H1 (cell line): ENCODE data around the gene USB1. TPM values are rescaled to one million over a fixed set of nuclear protein-coding genes. Genes with fewer than 3 reads are reported as not detected.

Experiments
- CTCF ChIA-PET: fragments of 300-600 bp; sonication (Branson Sonifier 250); formaldehyde crosslinking; loops from one replicate; lab custom pipeline; 2021; ENCODE audit not compliant: partially characterized antibody; lab: Charles Lee
- POLR2A ChIA-PET: fragments of 300-600 bp; sonication (Branson Sonifier 250); formaldehyde crosslinking; loops from one replicate; lab custom pipeline; 2021; ENCODE audit warnings: inconsistent platforms; ENCODE audit not compliant: partially characterized antibody; lab: Charles Lee
- DNase-seq, 2 experiments: peaks; one replicate each; pipeline versions ENCODE4 v3.0.0 to v3.0.0-alpha.2; 2010 to 2022; ENCODE audit warnings: low spot score in 2 of 2, low read depth in 1 of 2, mixed read lengths in 1 of 2
- FAIRE-seq: peaks from 2 replicates; lab custom pipeline; 2011; peaks lifted over from hg19 to GRCh38; lab: Jason Lieb, UNC
- H2AFZ ChIP-seq: 2 replicates; pipeline ENCODE4 v1.8.1; 2012; ENCODE audit warnings: low read length, inconsistent platforms
- H2AK5ac ChIP-seq: 2 replicates; pipeline ENCODE4 v1.6.1; 2013; ENCODE audit warnings: low read depth, low read length
- H2BK120ac ChIP-seq: replicated peaks from 2 replicates; pipeline ENCODE3; 2013; ENCODE audit warnings: low read depth, low read length, inconsistent platforms
- H2BK12ac ChIP-seq: 2 replicates; pipeline ENCODE4 v1.6.1; 2013; ENCODE audit warnings: low read depth, low read length
- H2BK15ac ChIP-seq: 2 replicates; pipeline ENCODE4 v1.6.1; 2013; ENCODE audit warnings: low read length
- H2BK20ac ChIP-seq: 2 replicates; pipeline ENCODE4 v1.6.1; 2013; ENCODE audit warnings: low read length
- H2BK5ac ChIP-seq: 2 replicates; pipeline ENCODE4 v1.6.1; 2013; ENCODE audit warnings: low read depth, low read length
- H3K14ac ChIP-seq: 2 replicates; pipeline ENCODE4 v1.6.1; 2013; ENCODE audit warnings: inconsistent platforms; ENCODE audit not compliant: insufficient read length
- H3K18ac ChIP-seq: 2 replicates; pipeline ENCODE4 v1.6.1; 2013; ENCODE audit warnings: low read length; ENCODE audit errors: extremely low read depth
- H3K23ac ChIP-seq: 2 replicates; pipeline ENCODE4 v1.6.1; 2013; ENCODE audit warnings: inconsistent platforms; ENCODE audit not compliant: insufficient read length
- H3K23me2 ChIP-seq: 2 replicates; pipeline ENCODE4 v1.6.1; 2013; ENCODE audit warnings: low read depth, low read length
- H3K27ac ChIP-seq: 2 replicates; pipeline ENCODE4 v1.6.1; 2011; ENCODE audit warnings: low read depth, low read length, inconsistent platforms
- H3K27me3 ChIP-seq, 4 experiments: replicated peaks in 1 of 4; 1 replicate in 1 of 4; 2 replicates in 3 of 4; pipeline versions ENCODE4 v1.6.1 to v1.8.1; 2011 to 2013; ENCODE audit warnings: low read length in 3 of 4, mild to moderate bottlenecking in 3 of 4, inconsistent platforms in 2 of 4, mixed read lengths in 2 of 4, moderate library complexity in 1 of 4; ENCODE audit not compliant: control insufficient read depth in 3 of 4, insufficient read depth in 3 of 4; ENCODE audit errors: extremely low read depth in 1 of 4
- H3K36me3 ChIP-seq, 4 experiments: 2 replicates each; pipeline versions ENCODE4 v1.6.1 to v1.8.1; 2011 to 2013; ENCODE audit warnings: mild to moderate bottlenecking in 4 of 4, low read length in 3 of 4, moderate library complexity in 2 of 4, control low read depth in 1 of 4, inconsistent platforms in 1 of 4; ENCODE audit not compliant: insufficient read depth in 4 of 4, control insufficient read depth in 2 of 4
- H3K4ac ChIP-seq: replicated peaks from 2 replicates; pipeline ENCODE3; 2013; ENCODE audit warnings: low read length, low read depth, mixed read lengths, inconsistent platforms; ENCODE audit not compliant: insufficient read length
- H3K4me1 ChIP-seq, 4 experiments: replicated peaks in 1 of 4; 1 replicate in 1 of 4; 2 replicates in 3 of 4; pipeline versions ENCODE4 v1.6.1 to v1.8.1; 2011 to 2013; ENCODE audit warnings: low read length in 3 of 4, inconsistent platforms in 2 of 4, mixed read lengths in 1 of 4; ENCODE audit not compliant: insufficient read depth in 4 of 4, control insufficient read depth in 3 of 4
- H3K4me2 ChIP-seq, 2 experiments: 2 replicates each; pipeline versions ENCODE4 v1.6.1 to v1.8.1; 2011 to 2013; ENCODE audit warnings: low read depth in 2 of 2, low read length in 2 of 2, control low read depth in 1 of 2, inconsistent platforms in 1 of 2, mild to moderate bottlenecking in 1 of 2; ENCODE audit not compliant: insufficient read depth in 1 of 2
- H3K4me3 ChIP-seq, 4 experiments: fragments of 200-600, 300-600 bp in 1 of 4; sonication (generic), shearing (Covaris generic), sonication (Bioruptor Twin) in 1 of 4; 2 replicates each; pipeline versions ENCODE4 v1.5.1 to v1.8.1; 2011 to 2016; ENCODE audit warnings: low read length in 4 of 4, low read depth in 3 of 4, control low read depth in 2 of 4, inconsistent platforms in 2 of 4, mild to moderate bottlenecking in 2 of 4, mixed read lengths in 1 of 4, moderate library complexity in 1 of 4; ENCODE audit not compliant: insufficient read depth in 2 of 4; ENCODE audit errors: extremely low read depth in 1 of 4
- H3K56ac ChIP-seq: replicated peaks from 2 replicates; pipeline ENCODE3; 2013; ENCODE audit warnings: low read depth, mild to moderate bottlenecking, mixed read lengths, low read length, inconsistent platforms; ENCODE audit not compliant: insufficient read length
- H3K79me1 ChIP-seq: 2 replicates; pipeline ENCODE4 v1.6.1; 2013; ENCODE audit warnings: low read depth, low read length, control low read depth
- H3K79me2 ChIP-seq, 2 experiments: 2 replicates each; pipeline versions ENCODE4 v1.6.1 to v1.8.1; 2012 to 2013; ENCODE audit warnings: low read length in 2 of 2, mild to moderate bottlenecking in 2 of 2, inconsistent platforms in 1 of 2; ENCODE audit not compliant: insufficient read depth in 2 of 2, control insufficient read depth in 1 of 2
- H3K9ac ChIP-seq, 4 experiments: replicated peaks in 1 of 4; 1 replicate in 1 of 4; 2 replicates in 3 of 4; pipeline versions ENCODE4 v1.6.1 to v1.8.1; 2011 to 2013; ENCODE audit warnings: low read depth in 3 of 4, low read length in 3 of 4, control low read depth in 2 of 4, mild to moderate bottlenecking in 2 of 4, moderate library complexity in 2 of 4, inconsistent platforms in 1 of 4; ENCODE audit errors: extremely low read depth in 1 of 4
- H3K9me3 ChIP-seq, 2 experiments: 2 replicates each; pipeline versions ENCODE4 v1.6.1 to v1.8.1; 2012 to 2013; ENCODE audit warnings: mild to moderate bottlenecking in 2 of 2, moderate library complexity in 2 of 2, control low read depth in 1 of 2, inconsistent platforms in 1 of 2, low read depth in 1 of 2, low read length in 1 of 2, mixed read lengths in 1 of 2; ENCODE audit not compliant: insufficient read depth in 2 of 2
- H4K20me1 ChIP-seq, 2 experiments: replicated peaks in 1 of 2; 2 replicates each; pipeline versions ENCODE3 to v1.8.1; 2011 to 2013; ENCODE audit warnings: inconsistent platforms in 2 of 2, low read length in 2 of 2, mild to moderate bottlenecking in 1 of 2; ENCODE audit not compliant: insufficient read depth in 2 of 2, control insufficient read depth in 1 of 2
- H4K5ac ChIP-seq: 2 replicates; pipeline ENCODE4 v1.6.1; 2013; ENCODE audit warnings: low read length, low read depth, mixed read lengths, inconsistent platforms; ENCODE audit not compliant: insufficient read length
- H4K8ac ChIP-seq: 2 replicates; pipeline ENCODE4 v1.8.0; 2013; ENCODE audit warnings: mild to moderate bottlenecking, moderate library complexity, low read length, inconsistent platforms; ENCODE audit not compliant: insufficient read depth; ENCODE audit errors: extremely low read depth
- H4K91ac ChIP-seq: replicated peaks from 2 replicates; pipeline ENCODE3; 2013; ENCODE audit warnings: low read length, mixed read lengths, inconsistent platforms; ENCODE audit not compliant: insufficient read length
- CTCF ChIP-seq, 3 experiments: IDR thresholded peaks; 1 replicate in 2 of 3; 2 replicates in 1 of 3; pipeline versions ENCODE4 v1.5.1 to v1.6.1; 2011; ENCODE audit warnings: low read length in 3 of 3, mild to moderate bottlenecking in 3 of 3, inconsistent platforms in 2 of 3, low read depth in 1 of 3, moderate library complexity in 1 of 3; ENCODE audit not compliant: insufficient read depth in 1 of 3; ENCODE audit errors: control extremely low read depth in 1 of 3
- MAX ChIP-seq: IDR thresholded peaks from 2 replicates; pipeline ENCODE4 v1.6.1; 2012; ENCODE audit warnings: inconsistent platforms
- RXRA ChIP-seq: IDR thresholded peaks from 2 replicates; pipeline ENCODE4 v1.6.1; 2011; ENCODE audit warnings: low read depth, mild to moderate bottlenecking, low read length, moderate library complexity; ENCODE audit not compliant: insufficient read depth
- SP2 ChIP-seq: IDR thresholded peaks from 2 replicates; pipeline ENCODE4 v1.6.1; 2012; ENCODE audit warnings: mild to moderate bottlenecking, low read length, inconsistent platforms
- SRF ChIP-seq: IDR thresholded peaks from 2 replicates; pipeline ENCODE4 v1.6.1; 2011; ENCODE audit warnings: mild to moderate bottlenecking, low read depth, low read length, moderate library complexity
- TEAD4 ChIP-seq: IDR thresholded peaks from 2 replicates; pipeline ENCODE4 v1.6.1; 2012; ENCODE audit warnings: low read depth, low read length, inconsistent platforms, mixed read lengths
- ZNF274 ChIP-seq: IDR thresholded peaks from 2 replicates; pipeline ENCODE4 v1.7.0; 2012; ENCODE audit warnings: low read length, borderline replicate concordance; ENCODE audit errors: extremely low read depth
- WGBS, 2 experiments: shearing (Covaris generic) in 1 of 2; methylation state at CpG; one replicate each; pipeline versions ENCODE4 v1.1.6 to v1.1.7; 2013 to 2015; ENCODE audit warnings: low lambda C conversion rate in 2 of 2, mixed read lengths in 2 of 2, inconsistent platforms in 1 of 2, low coverage in 1 of 2, missing lambda C conversion rate in 1 of 2; ENCODE audit not compliant: insufficient replicate concordance in 2 of 2, insufficient coverage in 1 of 2, insufficient read length in 1 of 2; ENCODE audit errors: extremely low coverage in 1 of 2, missing lambda C conversion rate in 1 of 2; 5-methylcytosine and 5-hydroxymethylcytosine counted together
- polyA plus RNA-seq, 7 experiments: library from polyadenylated mRNA; depleted of rRNA in 3 of 7; stranded (reverse) in 5 of 7; unstranded in 2 of 7; fragments of >200 nt in 5 of 7; fragments of 200-250 nt in 2 of 7; gene quantifications; 1 replicate in 5 of 7; 2 replicates in 1 of 7; 4 replicates in 1 of 7; pipeline versions ENCODE4 v1.2.1 to v1.2.3, GENCODE V29; 2011 to 2013; ENCODE audit warnings: missing spikeins in 2 of 7, mixed read lengths in 2 of 7
- total RNA-seq: library from RNA; stranded (reverse); fragmentation: NEBNext Ultra II Directional; extraction: Animal tissue kit (Norgen Biotek cat#: 25700); gene quantifications from 2 replicates; pipeline ENCODE4 v1.2.1, GENCODE V29; 2021

The USB1 gene
- total and polyA plus RNA-seq, 2 of the 8 experiments (the other 6 are each of a cell fraction or from before 2014, with no cell fraction given) = 65.4 to 75.9 TPM

- H3K27me3 ChIP-seq = no peaks in the 10 kb centered on the region
- H2AFZ ChIP-seq = no peak overlapping the region
- FAIRE-seq = no peak
- ChIA-PET CTCF (interaction anchor here (0.5 to 19.9 kb wide), 12 partner anchors 9 to 516 kb away, joined by 3 to 362 read pairs (median 8); partner anchors contain the start of gene CFAP20), POLR2A (interaction anchor here (1.0 kb wide), 1 partner anchor 9 kb away, joined by 4 read pairs; the partner anchor contains the start of gene MMP15)
- no peak overlapping the region for H3K56ac ChIP-seq
- peaks cover 22% of the 10 kb centered on the region for H3K79me1 ChIP-seq
- H2BK20ac ChIP-seq = no peak overlapping the region
- H4K8ac ChIP-seq = no peak overlapping the region; the same call in 1 of the 2 replicates
- no peak overlapping the region for H2AK5ac ChIP-seq
- no peak overlapping the region for H3K27ac ChIP-seq
- peaks cover 0 to 6% (median 4%) of the 10 kb centered on the region in 4 experiments; a peak in 3 of 7 replicates for H3K4me1 ChIP-seq
- H2BK12ac ChIP-seq = no peak overlapping the region
- no peak overlapping the region for H2BK5ac ChIP-seq
- no peak overlapping the region for H4K91ac ChIP-seq
- no peak overlapping the region for H4K5ac ChIP-seq
- peaks cover 0 to 34% of the 10 kb centered on the region in 2 experiments; a peak in 2 of 4 replicates for H3K79me2 ChIP-seq
- H3K4me3 ChIP-seq = no peak overlapping the region
- H2BK120ac ChIP-seq = no peak overlapping the region
- DNase-seq = no peak
- 94% methylated on average over 11 of the region's 11 CpGs; no CpG with 5 or more reads in 1 of the 2 experiments for WGBS, 2 experiments
- TF ChIP-seq RXRA = no peak
- no peak for TF ChIP-seq MAX
- no peak for TF ChIP-seq CTCF (IDR thresholded peaks at IDR 0.05; ENCODE audit: control extremely low read depth in 1 of 3, insufficient read depth in 1 of 3, low read depth in 1 of 3, low read length in 3 of 3)
- no peak for TF ChIP-seq SRF
- no peak for TF ChIP-seq ZNF274
- no peak for TF ChIP-seq TEAD4
- no peak for TF ChIP-seq SP2
- H3K4me2 ChIP-seq = no peak overlapping the region
- peaks cover 10 to 36% of the 10 kb centered on the region in 2 experiments for H4K20me1 ChIP-seq
- no peak overlapping the region for H3K4ac ChIP-seq
- no peak overlapping the region for H3K18ac ChIP-seq
- H3K14ac ChIP-seq = no peak overlapping the region
- no peak overlapping the region for H3K23ac ChIP-seq
- H3K36me3 ChIP-seq = peaks cover 2 to 16% (median 5%) of the 10 kb centered on the region in 4 experiments; a peak in 5 of 8 replicates
- H3K9me3 ChIP-seq = no peaks in the 10 kb centered on the region
- no peaks in the 10 kb centered on the region for H3K23me2 ChIP-seq
- H2BK15ac ChIP-seq = no peak overlapping the region
- no peak overlapping the region for H3K9ac ChIP-seq
Observed at GRCh38 chr16:58034774-58035173, 33.6 kb downstream of the USB1 start.
